ENCODE data around the gene SLC4A7. TPM values are rescaled to one million over a fixed set of nuclear protein-coding genes. Genes with fewer than 3 reads are reported as not detected.

SLC4A7 gene
- total and polyA plus RNA-seq, 10 of the 15 experiments (the other 5 are each of a cell fraction or from before 2014, with no cell fraction given): 4.4 to 41.4 (median 18.3) TPM

DNA sequence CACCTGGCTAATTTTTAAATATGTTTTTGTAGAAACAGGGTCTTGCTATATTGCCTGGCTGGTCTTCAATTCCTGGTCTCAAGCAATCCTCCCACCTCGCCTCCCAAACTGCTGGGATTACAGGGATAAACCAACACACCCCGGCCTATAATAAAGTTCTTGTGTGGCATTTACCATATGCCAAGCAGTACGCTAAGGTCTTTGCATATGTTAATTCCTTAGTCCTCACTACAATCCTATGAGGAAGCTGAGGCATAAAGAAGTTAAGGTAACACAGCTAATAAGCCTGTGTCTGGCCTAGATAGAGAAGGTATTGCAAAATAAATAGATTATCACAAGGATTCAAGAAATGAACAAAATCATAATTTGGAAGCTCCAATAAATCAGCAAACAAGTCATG lies 17.6 kb upstream of the SLC4A7 start:
- peaks cover 2% of the 10 kb centered on the region; the same call in 1 of the 2 replicates for H3K4me1 ChIP-seq (ENCODE audit: control insufficient read depth, insufficient read depth, low read length)
- H3K27ac ChIP-seq (ENCODE audit: control insufficient read depth, insufficient read depth): no peak overlapping the region
- in situ Hi-C loops (cut with MboI): no loop called here
- TF ChIP-seq FOXM1 (IDR thresholded peaks at IDR 0.05; ENCODE audit: low read depth, low read length) (no peak), BMI1 (IDR thresholded peaks at IDR 0.05; ENCODE audit: borderline replicate concordance) (no peak), CBFB (IDR thresholded peaks at IDR 0.05; ENCODE audit: low read depth) (no peak), BCL11A (IDR thresholded peaks at IDR 0.05; ENCODE audit: low read depth, low read length) (no peak), DPF2 (IDR thresholded peaks at IDR 0.05) (no peak), NR2F1 (conservative IDR thresholded peaks at IDR 0.05) (no peak), HCFC1 (IDR thresholded peaks at IDR 0.05; ENCODE audit: low read length) (no peak), EGR1 (IDR thresholded peaks at IDR 0.05; ENCODE audit: borderline replicate concordance in 1 of 2, low read depth in 2 of 2, low read length in 2 of 2) (no peak)
- TF ChIP-seq, protein P1, sequence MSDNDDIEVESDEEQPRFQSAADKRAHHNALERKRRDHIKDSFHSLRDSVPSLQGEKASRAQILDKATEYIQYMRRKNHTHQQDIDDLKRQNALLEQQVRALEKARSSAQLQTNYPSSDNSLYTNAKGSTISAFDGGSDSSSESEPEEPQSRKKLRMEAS (IDR thresholded peaks at IDR 0.05; ENCODE audit: low read depth, low read length): no peak
- no peak overlapping the region for H3K4me3 ChIP-seq
- H2AFZ ChIP-seq (ENCODE audit: control insufficient read depth, low read depth, low read length): no peak overlapping the region
- SMC1A ChIA-PET (ENCODE audit: uncharacterized antibody, unreplicated experiment): interaction anchor here (1.6 kb wide), 1 partner anchor 36 kb away, joined by 4 read pairs; no protein-coding TSS in a partner anchor
- CTCF ChIA-PET: no interaction called here
- FAIRE-seq (no peak), ATAC-seq (no peak), DNase-seq (ENCODE audit: low read depth, low spot score) (no peak)
- no peaks in the 10 kb centered on the region for H3K79me2 ChIP-seq (ENCODE audit: control insufficient read depth, insufficient read depth, low read length)
- no peaks in the 10 kb centered on the region for H3K9me3 ChIP-seq (replicated peaks; ENCODE audit: control insufficient read depth, insufficient read depth, low read length)
- H3K36me3 ChIP-seq (ENCODE audit: control insufficient read depth in 2 of 2, insufficient read depth in 2 of 2, low read length in 1 of 2): no peaks in the 10 kb centered on the region
- no TSS peak for BruUV-seq (replicated peaks)
- 29% methylated on average over 3 of the region's 3 CpGs for WGBS (ENCODE audit: insufficient coverage, insufficient replicate concordance, low lambda C conversion rate, missing lambda C conversion rate)
- H3K9ac ChIP-seq (ENCODE audit: control insufficient read depth, insufficient read depth, low read length): no peak overlapping the region
- POLR2A ChIA-PET: no interaction called here
- intact Hi-C loops (cut with micrococcal nuclease; ENCODE audit: unreplicated experiment): no loop called here
- RAD21 ChIA-PET (ENCODE audit: unreplicated experiment): no interaction called here
- no peak overlapping the region for H3K4me2 ChIP-seq (ENCODE audit: control insufficient read depth, insufficient read depth)
- H4K20me1 ChIP-seq (ENCODE audit: control insufficient read depth, insufficient read depth): no peaks in the 10 kb centered on the region
- no peaks in the 10 kb centered on the region for H3K27me3 ChIP-seq (replicated peaks in 1 of 2; ENCODE audit: control insufficient read depth in 2 of 2, insufficient read depth in 2 of 2, low read length in 1 of 2)

DNA sequence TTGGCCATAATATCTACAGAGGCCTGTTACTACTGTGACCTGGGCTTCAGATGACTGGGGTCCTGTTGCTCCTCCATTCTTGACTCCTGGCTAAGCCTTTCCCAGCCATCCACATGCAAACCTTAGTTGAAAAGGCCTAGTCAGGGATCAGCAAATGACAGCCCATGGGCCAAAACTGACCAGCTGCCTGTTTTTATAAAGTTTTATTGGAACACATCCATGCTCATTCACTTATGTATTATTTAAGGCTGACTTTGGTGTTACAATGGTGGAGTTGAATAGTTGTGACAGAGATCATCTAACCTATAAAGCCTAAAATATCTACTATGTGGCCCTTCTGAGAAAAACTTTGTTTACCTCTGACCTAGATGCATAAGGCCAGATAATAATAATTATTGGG lies 16.8 kb upstream of the SLC4A7 start:
- SMC1A ChIA-PET (ENCODE audit: uncharacterized antibody, unreplicated experiment): no interaction called here
- H3K4me1 ChIP-seq (ENCODE audit: control insufficient read depth, insufficient read depth, low read length): peaks cover 4% of the 10 kb centered on the region; the same call in 1 of the 2 replicates
- H3K9ac ChIP-seq (ENCODE audit: control insufficient read depth, insufficient read depth, low read length): no peak overlapping the region
- in situ Hi-C loops (cut with MboI) (no loop called here), intact Hi-C loops (cut with micrococcal nuclease; ENCODE audit: unreplicated experiment) (no loop called here)
- no peaks in the 10 kb centered on the region for H3K36me3 ChIP-seq (ENCODE audit: control insufficient read depth in 2 of 2, insufficient read depth in 2 of 2, low read length in 1 of 2)
- no peak overlapping the region for H3K27ac ChIP-seq (ENCODE audit: control insufficient read depth, insufficient read depth)
- ATAC-seq: no peak
- H3K79me2 ChIP-seq (ENCODE audit: control insufficient read depth, insufficient read depth, low read length): no peaks in the 10 kb centered on the region
- DNase-seq (ENCODE audit: low read depth, low spot score): no peak
- no peaks in the 10 kb centered on the region for H4K20me1 ChIP-seq (ENCODE audit: control insufficient read depth, insufficient read depth)
- CTCF ChIA-PET: interaction anchor here (0.9 kb wide), 1 partner anchor 24 kb away, joined by 4 read pairs; no protein-coding TSS in a partner anchor
- no peak overlapping the region for H3K4me2 ChIP-seq (ENCODE audit: control insufficient read depth, insufficient read depth)
- POLR2A ChIA-PET: no interaction called here
- FAIRE-seq: no peak
- RAD21 ChIA-PET (ENCODE audit: unreplicated experiment): no interaction called here
- H2AFZ ChIP-seq (ENCODE audit: control insufficient read depth, low read depth, low read length): no peak overlapping the region
- no TSS peak for BruUV-seq (replicated peaks)
- H3K9me3 ChIP-seq (replicated peaks; ENCODE audit: control insufficient read depth, insufficient read depth, low read length): no peaks in the 10 kb centered on the region
- no peaks in the 10 kb centered on the region for H3K27me3 ChIP-seq (replicated peaks in 1 of 2; ENCODE audit: control insufficient read depth in 2 of 2, insufficient read depth in 2 of 2, low read length in 1 of 2)
- no peak overlapping the region for H3K4me3 ChIP-seq
- TF ChIP-seq ASH2L (IDR thresholded peaks at IDR 0.05; ENCODE audit: borderline replicate concordance, low read depth) (no peak), RAD21 (IDR thresholded peaks at IDR 0.05; ENCODE audit: insufficient read depth, low read depth, low read length) (no peak), SREBF1 (IDR thresholded peaks at IDR 0.05; ENCODE audit: low read length) (no peak), STAT1 (conservative IDR thresholded peaks at IDR 0.05) (no peak), ZNF384 (IDR thresholded peaks at IDR 0.05; ENCODE audit: borderline replicate concordance, low read depth, low read length) (no peak)
- TF ChIP-seq, protein P2, sequence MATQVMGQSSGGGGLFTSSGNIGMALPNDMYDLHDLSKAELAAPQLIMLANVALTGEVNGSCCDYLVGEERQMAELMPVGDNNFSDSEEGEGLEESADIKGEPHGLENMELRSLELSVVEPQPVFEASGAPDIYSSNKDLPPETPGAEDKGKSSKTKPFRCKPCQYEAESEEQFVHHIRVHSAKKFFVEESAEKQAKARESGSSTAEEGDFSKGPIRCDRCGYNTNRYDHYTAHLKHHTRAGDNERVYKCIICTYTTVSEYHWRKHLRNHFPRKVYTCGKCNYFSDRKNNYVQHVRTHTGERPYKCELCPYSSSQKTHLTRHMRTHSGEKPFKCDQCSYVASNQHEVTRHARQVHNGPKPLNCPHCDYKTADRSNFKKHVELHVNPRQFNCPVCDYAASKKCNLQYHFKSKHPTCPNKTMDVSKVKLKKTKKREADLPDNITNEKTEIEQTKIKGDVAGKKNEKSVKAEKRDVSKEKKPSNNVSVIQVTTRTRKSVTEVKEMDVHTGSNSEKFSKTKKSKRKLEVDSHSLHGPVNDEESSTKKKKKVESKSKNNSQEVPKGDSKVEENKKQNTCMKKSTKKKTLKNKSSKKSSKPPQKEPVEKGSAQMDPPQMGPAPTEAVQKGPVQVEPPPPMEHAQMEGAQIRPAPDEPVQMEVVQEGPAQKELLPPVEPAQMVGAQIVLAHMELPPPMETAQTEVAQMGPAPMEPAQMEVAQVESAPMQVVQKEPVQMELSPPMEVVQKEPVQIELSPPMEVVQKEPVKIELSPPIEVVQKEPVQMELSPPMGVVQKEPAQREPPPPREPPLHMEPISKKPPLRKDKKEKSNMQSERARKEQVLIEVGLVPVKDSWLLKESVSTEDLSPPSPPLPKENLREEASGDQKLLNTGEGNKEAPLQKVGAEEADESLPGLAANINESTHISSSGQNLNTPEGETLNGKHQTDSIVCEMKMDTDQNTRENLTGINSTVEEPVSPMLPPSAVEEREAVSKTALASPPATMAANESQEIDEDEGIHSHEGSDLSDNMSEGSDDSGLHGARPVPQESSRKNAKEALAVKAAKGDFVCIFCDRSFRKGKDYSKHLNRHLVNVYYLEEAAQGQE (IDR thresholded peaks at IDR 0.05; ENCODE audit: low read depth, low read length): no peak
- TF ChIP-seq, protein P3, sequence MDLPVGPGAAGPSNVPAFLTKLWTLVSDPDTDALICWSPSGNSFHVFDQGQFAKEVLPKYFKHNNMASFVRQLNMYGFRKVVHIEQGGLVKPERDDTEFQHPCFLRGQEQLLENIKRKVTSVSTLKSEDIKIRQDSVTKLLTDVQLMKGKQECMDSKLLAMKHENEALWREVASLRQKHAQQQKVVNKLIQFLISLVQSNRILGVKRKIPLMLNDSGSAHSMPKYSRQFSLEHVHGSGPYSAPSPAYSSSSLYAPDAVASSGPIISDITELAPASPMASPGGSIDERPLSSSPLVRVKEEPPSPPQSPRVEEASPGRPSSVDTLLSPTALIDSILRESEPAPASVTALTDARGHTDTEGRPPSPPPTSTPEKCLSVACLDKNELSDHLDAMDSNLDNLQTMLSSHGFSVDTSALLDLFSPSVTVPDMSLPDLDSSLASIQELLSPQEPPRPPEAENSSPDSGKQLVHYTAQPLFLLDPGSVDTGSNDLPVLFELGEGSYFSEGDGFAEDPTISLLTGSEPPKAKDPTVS (IDR thresholded peaks at IDR 0.05; ENCODE audit: low read depth, low read length): no peak

All from GM12878 (cell line).